ENCODE measurements around the gene PCDH18. TPM values are rescaled to one million over a fixed set of nuclear protein-coding genes. Genes with fewer than 3 reads are reported as not detected.

Gene PCDH18
- total and polyA plus RNA-seq, 2 experiments from 2014 or later: 19.5 to 68.1 TPM

GRCh38 chr4:137470806-137471205 is 61.5 kb downstream of the PCDH18 start:
- H3K27me3 Mint-ChIP-seq (ENCODE audit: insufficient read depth, low read depth, poor library complexity): peaks cover 1% of the 10 kb centered on the region
- peaks cover 15% of the 10 kb centered on the region; the same call in 2 of the 3 replicates for H3K36me3 Mint-ChIP-seq (ENCODE audit: low read depth)
- Histone ChIP-seq H3K4me2 (no peak overlapping the region), H4K20me1 (replicated peaks; ENCODE audit: insufficient read depth) (no peaks in the 10 kb centered on the region), H3K36me3 (ENCODE audit: insufficient read depth) (peaks cover 15% of the 10 kb centered on the region), H3K27me3 (ENCODE audit: insufficient read depth) (no peaks in the 10 kb centered on the region), H3K9me2 (ENCODE audit: insufficient read depth) (peaks cover 4% of the 10 kb centered on the region), H3F3A (replicated peaks; ENCODE audit: low read depth) (no peaks in the 10 kb centered on the region), H3K4me3 (no peak overlapping the region), H3K4me1 (ENCODE audit: insufficient read depth) (peaks cover 5% of the 10 kb centered on the region; the same call in 1 of the 2 replicates), H2AFZ (peak overlapping the region; percentile 15; the same call in 1 of the 2 replicates), H3K27ac (ENCODE audit: low read depth) (no peak overlapping the region), H3K79me2 (replicated peaks; ENCODE audit: insufficient read depth) (no peaks in the 10 kb centered on the region)
- no peak overlapping the region for H3K4me3 Mint-ChIP-seq
- no peak overlapping the region for H3K27ac Mint-ChIP-seq
- DNase-seq (ENCODE audit: low spot score) (no peak), ATAC-seq (no peak)
- no peaks in the 10 kb centered on the region for H3K4me1 Mint-ChIP-seq
- TF ChIP-seq CTCF (conservative IDR thresholded peaks at IDR 0.05; ENCODE audit: low read depth in 2 of 2): no peak
- TF ChIP-seq CREB1 (CRISPR knock-in tag; IDR thresholded peaks at IDR 0.05; ENCODE audit: low read depth): no peak
- no peak for TF ChIP-seq ETS1 (IDR thresholded peaks at IDR 0.05)
- TF ChIP-seq EZH2 (IDR thresholded peaks at IDR 0.05; ENCODE audit: low read depth, unreplicated experiment): no peak
- no peak for TF ChIP-seq EZH2phosphoT487 (IDR thresholded peaks at IDR 0.05; ENCODE audit: unreplicated experiment)
- TF ChIP-seq ZNF114 (CRISPR knock-in tag; IDR thresholded peaks at IDR 0.05): no peak
- no peak for TF ChIP-seq NANOG (IDR thresholded peaks at IDR 0.05; ENCODE audit: borderline replicate concordance)
- TF ChIP-seq POLR2AphosphoS5 (IDR thresholded peaks at IDR 0.05; ENCODE audit: low read depth): no peak
- no peak for TF ChIP-seq REST (IDR thresholded peaks at IDR 0.05; ENCODE audit: unreplicated experiment)
- TF ChIP-seq STAT1 (IDR thresholded peaks at IDR 0.05; ENCODE audit: unreplicated experiment): no peak
- TF ChIP-seq JUNB (IDR thresholded peaks at IDR 0.05; ENCODE audit: unreplicated experiment): no peak
- TF ChIP-seq ZNF462 (CRISPR knock-in tag; IDR thresholded peaks at IDR 0.05): no peak
- TF ChIP-seq ZNF331 (CRISPR knock-in tag; IDR thresholded peaks at IDR 0.05; ENCODE audit: low read depth): no peak
- peaks cover 22% of the 10 kb centered on the region for H3K9me3 Mint-ChIP-seq
